WTC11 (cell line): ENCODE results near the gene COG5. TPM values are rescaled to one million over a fixed set of nuclear protein-coding genes. Genes with fewer than 3 reads are reported as not detected.

Source experiments
- ATAC-seq: fragments of 200-7000 bp; cut with Tn5 transposase; 2 replicates; pipeline ENCODE4 v1.10.0; 2021; ENCODE audit warnings: mild to moderate bottlenecking, moderate library complexity
- CTCF ChIA-PET: fragments of 300-600 bp; sonication (Branson Sonifier 250); formaldehyde crosslinking; loops from one replicate; lab custom pipeline; 2021; ENCODE audit warnings: antibody characterized with exemption; lab: Charles Lee
- POLR2A ChIA-PET: fragments of 350-600 bp; sonication (Branson Sonifier 250); formaldehyde crosslinking; loops from one replicate; lab custom pipeline; 2021; ENCODE audit warnings: antibody characterized with exemption; lab: Charles Lee
- DNase-seq: peaks from one replicate; pipeline ENCODE4 v3.0.0; 2021; ENCODE audit warnings: low spot score
- H3K27ac Mint-ChIP-seq: 2 replicates; pipeline ENCODE4 v1.8.0; 2021; ENCODE audit warnings: mixed read lengths
- H3K27me3 Mint-ChIP-seq: 2 replicates; pipeline ENCODE4 v1.8.0; 2021; ENCODE audit warnings: low read depth, mild to moderate bottlenecking, moderate library complexity, mixed read lengths
- H3K36me3 Mint-ChIP-seq: 2 replicates; pipeline ENCODE4 v1.8.0; 2021; ENCODE audit warnings: mixed read lengths
- H3K4me1 Mint-ChIP-seq: 2 replicates; pipeline ENCODE4 v1.8.0; 2022; ENCODE audit warnings: mixed read lengths
- H3K4me3 Mint-ChIP-seq: 2 replicates; pipeline ENCODE4 v1.8.0; 2021; ENCODE audit warnings: mild to moderate bottlenecking, moderate library complexity, mixed read lengths
- H3K9me3 Mint-ChIP-seq: 2 replicates; pipeline ENCODE4 v1.8.0; 2021; ENCODE audit warnings: mixed read lengths
- AR ChIP-seq: fragments of 250-450 bp; sonication (Bioruptor Pico); IDR thresholded peaks from 2 replicates; pipeline ENCODE4 v1.9.0; 2021; ENCODE audit warnings: mild to moderate bottlenecking
- CDX4 ChIP-seq: fragments of 250-450 bp; sonication (Bioruptor Pico); IDR thresholded peaks from 2 replicates; pipeline ENCODE4 v1.9.0; 2021; ENCODE audit warnings: moderate library complexity, mild to moderate bottlenecking, inconsistent platforms, borderline replicate concordance
- FOXP1 ChIP-seq: sonication (generic); formaldehyde crosslinking; IDR thresholded peaks from 2 replicates; pipeline ENCODE4 v1.8.0; 2022; ENCODE audit warnings: missing genetic modification reagents, mild to moderate bottlenecking, moderate library complexity, borderline replicate concordance
- JUN ChIP-seq: sonication (generic); formaldehyde crosslinking; IDR thresholded peaks from 2 replicates; pipeline ENCODE4 v1.8.0; 2023; ENCODE audit warnings: mild to moderate bottlenecking, missing genetic modification reagents
- MYBL2 ChIP-seq: sonication (generic); formaldehyde crosslinking; IDR thresholded peaks from 2 replicates; pipeline ENCODE4 v1.8.1; 2023; ENCODE audit warnings: mild to moderate bottlenecking, moderate library complexity, missing genetic modification reagents
- NFATC4 ChIP-seq: fragments of 250-450 bp; sonication (Bioruptor Pico); IDR thresholded peaks from 2 replicates; pipeline ENCODE4 v1.9.0; 2021; ENCODE audit warnings: mild to moderate bottlenecking
- NFYB ChIP-seq: sonication (generic); formaldehyde crosslinking; conservative IDR thresholded peaks from 2 replicates; pipeline ENCODE4 v1.8.0; 2022; ENCODE audit warnings: low read depth, missing genetic modification reagents
- RORB ChIP-seq: fragments of 250-450 bp; sonication (Bioruptor Pico); IDR thresholded peaks from 2 replicates; pipeline ENCODE4 v1.9.0; 2021; ENCODE audit warnings: mild to moderate bottlenecking
- USF1 ChIP-seq: sonication (generic); formaldehyde crosslinking; IDR thresholded peaks from 2 replicates; pipeline ENCODE4 v1.8.0; 2022; ENCODE audit warnings: mild to moderate bottlenecking, missing genetic modification reagents
- ZNF121 ChIP-seq: sonication (generic); formaldehyde crosslinking; IDR thresholded peaks from 2 replicates; pipeline ENCODE4 v1.8.0; 2023; ENCODE audit warnings: missing genetic modification reagents
- ZNF138 ChIP-seq: sonication (generic); formaldehyde crosslinking; conservative IDR thresholded peaks from 2 replicates; pipeline ENCODE4 v1.8.1; 2022; ENCODE audit warnings: mild to moderate bottlenecking, moderate library complexity, missing genetic modification reagents
- ZNF532 ChIP-seq: fragments of 250-450 bp; sonication (Bioruptor Pico); IDR thresholded peaks from 2 replicates; pipeline ENCODE4 v1.9.0; 2021; ENCODE audit warnings: mild to moderate bottlenecking, borderline replicate concordance
- total RNA-seq: library from RNA; stranded (reverse); gene quantifications from 3 replicates; pipeline ENCODE4 v1.2.3, GENCODE V29; 2021

COG5 gene
- total RNA-seq, 1 experiment from 2014 or later, result 23.8 TPM

GRCh38 chr7:107326061-107326460, 237.7 kb downstream of the COG5 start (continued):
- TF ChIP-seq ZNF532 (CRISPR knock-in tag) (no peak), AR (CRISPR knock-in tag) (no peak), CDX4 (CRISPR knock-in tag) (no peak), ZNF138 (no peak), MYBL2 (CRISPR knock-in tag) (no peak)

- POLR2A ChIA-PET, result no interaction called here
- Mint-ChIP-seq H3K36me3 (no peaks in the 10 kb centered on the region), H3K27ac (no peak overlapping the region), H3K4me3 (no peak overlapping the region), H3K4me1 (no peaks in the 10 kb centered on the region), H3K9me3 (no peaks in the 10 kb centered on the region), H3K27me3 (no peaks in the 10 kb centered on the region)
- TF ChIP-seq NFYB, result no peak
- TF ChIP-seq AR (CRISPR knock-in tag), result no peak
- no peak for TF ChIP-seq RORB (CRISPR knock-in tag)
- no peak for TF ChIP-seq MYBL2 (CRISPR knock-in tag)
- no peak for TF ChIP-seq FOXP1 (CRISPR knock-in tag)
- TF ChIP-seq USF1, result no peak
- no peak for TF ChIP-seq JUN
- no peak for TF ChIP-seq NFATC4 (CRISPR knock-in tag)
- TF ChIP-seq ZNF121 (CRISPR knock-in tag), result no peak
- ATAC-seq (no peak), DNase-seq (no peak)
- CTCF ChIA-PET, result no interaction called here
Measured at GRCh38 chr7:107322015-107322414, 241.7 kb downstream of the COG5 start.

GRCh38 chr7:107321611-107322010, 242.1 kb downstream of the COG5 start:
- no peaks in the 10 kb centered on the region for H3K36me3 Mint-ChIP-seq
- DNase-seq, result no peak
- CTCF ChIA-PET, result no interaction called here
- no peaks in the 10 kb centered on the region for H3K4me1 Mint-ChIP-seq
- no peak for ATAC-seq
- no peaks in the 10 kb centered on the region for H3K27me3 Mint-ChIP-seq
- no peak overlapping the region for H3K4me3 Mint-ChIP-seq
- no peaks in the 10 kb centered on the region for H3K9me3 Mint-ChIP-seq
- POLR2A ChIA-PET, result no interaction called here
- H3K27ac Mint-ChIP-seq, result no peak overlapping the region
- TF ChIP-seq MYBL2 (CRISPR knock-in tag), result no peak
- no peak for TF ChIP-seq FOXP1 (CRISPR knock-in tag)
